ENCODE measurements around the gene ASIC3.

The ASIC3 gene

GRCh38 chr7:151043959-151044358, 4.4 kb upstream of the ASIC3 start:
- H3K4me3 ChIP-seq = no peak overlapping the region
- no peak overlapping the region for H3K27ac ChIP-seq
- no peak for DNase-seq (ENCODE audit: low spot score)
- TF ChIP-seq CTCF (IDR thresholded peaks at IDR 0.05) = no peak

GRCh38 chr7:151045262-151045661, 3.1 kb upstream of the ASIC3 start:
- TF ChIP-seq CTCF (IDR thresholded peaks at IDR 0.05) = no peak
- no peak overlapping the region for H3K4me3 ChIP-seq
- no peak for DNase-seq (ENCODE audit: low spot score)
- peak overlapping the region in 1 of 2 donors; percentile 11 for H3K27ac ChIP-seq

GRCh38 chr7:151045967-151046366, 2.4 kb upstream of the ASIC3 start:
- Histone ChIP-seq H3K4me3 (no peak overlapping the region), H3K27ac (peak overlapping the region in 1 of 2 donors; percentile 11)
- TF ChIP-seq CTCF (IDR thresholded peaks at IDR 0.05) = no peak
- no peak for DNase-seq (ENCODE audit: low spot score)

GRCh38 chr7:151046603-151047573, 1.4 kb upstream of the ASIC3 start:
- no peak overlapping the region for H3K4me3 ChIP-seq
- no peak for TF ChIP-seq CTCF (IDR thresholded peaks at IDR 0.05)
- peak overlapping the region in 1 of 2 donors; percentile 11 for H3K27ac ChIP-seq
- DNase-seq (ENCODE audit: low spot score) = no peak

- Histone ChIP-seq H3K4me3 (no peak overlapping the region), H3K27ac (no peak overlapping the region)
- no peak for TF ChIP-seq CTCF (IDR thresholded peaks at IDR 0.05)
- DNase-seq (ENCODE audit: low spot score) = no peak
Measured at GRCh38 chr7:151048911-151049463, 656 bp downstream of the ASIC3 start.

GRCh38 chr7:151051108-151051507, 2.8 kb downstream of the ASIC3 start:
- no peak for DNase-seq (ENCODE audit: low spot score)
- Histone ChIP-seq H3K4me3 (peak overlapping the region; percentile 48), H3K27ac (no peak overlapping the region)
- no peak for TF ChIP-seq CTCF (IDR thresholded peaks at IDR 0.05)

All from coronary artery (tissue), 2 donors.